Posterior vena cava (tissue), 2 donors: ENCODE measurements around the gene TBC1D22A. TPM values are rescaled to one million over a fixed set of nuclear protein-coding genes. Genes with fewer than 3 reads are reported as not detected.
"Not testable (repeated sequence)": the region's sequence is repeated elsewhere in the genome, so short reads cannot be mapped to it uniquely, and the experiment has no call there.

Experiments
- DNase-seq: peaks from one replicate; pipeline ENCODE4 v3.0.0-alpha.2; 2020; ENCODE audit warnings: low spot score
- intact Hi-C, 2 donors: fragments of 100-400 bp; cut with DNase I; formaldehyde crosslinking; loops; one replicate each; pipeline versions ENCODE4 v1.14.1 to v1.14.2; 2022 to 2023
- total RNA-seq, 2 donors: library from RNA; stranded (reverse); fragmentation: NEBNext Ultra II Directional; extraction: Animal tissue kit (Norgen Biotek cat#: 25700); gene quantifications; one replicate each; pipeline ENCODE4 v1.2.1, GENCODE V29; 2021
- donor health status: DM: yes; HTN: yes; CAD: no.
- donor health status: DM: yes; HTN: yes; CAD: no.

TBC1D22A gene
- total RNA-seq, 2 donors from 2014 or later, result 19.3 to 21.7 TPM

DNA sequence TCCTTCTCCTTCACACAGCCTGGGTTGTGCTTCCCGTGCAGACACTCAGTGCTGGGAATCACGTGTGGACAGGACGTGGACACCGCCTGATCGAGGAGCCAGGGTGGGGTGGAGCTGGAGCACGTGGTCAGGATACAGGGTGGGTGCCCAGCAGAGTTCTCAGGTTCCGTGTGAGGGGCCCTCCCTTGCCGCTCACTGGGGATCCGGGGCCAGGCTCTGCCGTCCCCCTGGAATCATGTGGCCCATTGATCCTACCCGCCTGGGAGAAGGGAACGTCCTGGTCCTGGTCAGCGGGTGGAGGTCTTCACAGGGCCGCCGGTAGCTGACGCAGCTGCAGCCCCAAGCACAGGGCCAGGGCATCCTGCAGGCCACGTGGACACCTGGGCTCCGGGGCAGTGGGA lies 397.7 kb downstream of the TBC1D22A start:
- peak; percentile 51 for DNase-seq
- intact Hi-C loops, result no loop called here

DNA sequence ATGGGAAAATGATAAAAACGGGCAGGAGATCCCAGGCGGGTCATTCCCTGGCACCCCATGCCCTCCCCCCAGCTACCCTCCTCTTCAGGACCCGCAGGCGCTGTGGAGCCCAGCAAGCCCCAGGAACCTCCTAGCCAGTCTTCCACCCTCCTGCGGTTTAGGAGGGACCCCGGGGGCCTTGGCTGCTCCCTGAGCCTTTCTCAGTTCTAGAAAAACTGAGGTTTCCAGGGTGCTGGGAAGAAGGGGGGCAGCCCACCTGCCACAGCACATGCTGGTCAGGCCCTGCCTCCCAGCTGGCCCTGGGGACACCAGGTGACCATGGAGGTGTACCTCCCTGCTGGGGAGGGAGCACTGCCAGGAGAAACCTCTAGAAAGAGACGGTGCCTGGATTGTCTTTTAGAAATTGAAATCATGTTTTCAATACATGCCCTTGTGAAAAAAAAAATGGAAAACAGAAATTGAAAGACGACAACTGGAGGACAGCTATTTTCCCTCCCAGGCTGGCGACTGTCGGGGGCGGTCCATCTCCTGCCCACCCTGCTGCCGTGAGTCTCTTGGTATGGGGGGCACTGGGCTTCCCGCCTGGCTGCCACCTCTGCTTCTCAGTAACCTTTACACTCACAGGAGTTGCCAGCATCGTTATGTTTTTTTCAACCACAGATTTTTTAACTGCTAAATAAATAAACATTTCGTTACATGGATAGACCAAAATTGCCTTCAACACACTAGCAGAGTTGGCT lies 398.5 kb downstream of the TBC1D22A start:
- intact Hi-C loops, result no loop called here
- peak; percentile 64 for DNase-seq

DNA sequence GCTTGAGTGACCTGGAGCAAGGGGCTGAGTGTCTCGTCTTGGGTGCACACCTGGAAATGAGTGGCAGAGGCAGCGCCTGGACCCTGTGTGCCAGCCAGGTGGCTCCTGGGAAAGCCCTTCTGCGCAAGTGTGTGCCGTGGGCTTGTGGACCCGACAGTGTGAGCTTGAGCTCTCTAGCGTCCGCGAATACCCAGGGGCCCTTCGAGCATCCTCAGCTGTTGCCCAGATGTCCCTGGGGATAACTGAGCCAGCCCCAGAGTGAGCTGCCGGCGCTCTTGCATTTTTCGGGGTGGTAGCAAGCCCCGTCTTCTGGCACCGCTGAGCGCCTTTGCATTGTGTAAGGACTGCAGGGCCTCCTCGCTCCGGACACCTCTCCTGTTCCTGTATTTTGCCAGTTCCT lies 399.2 kb downstream of the TBC1D22A start:
- intact Hi-C loops, result no loop called here
- peak; percentile 52 for DNase-seq

DNA sequence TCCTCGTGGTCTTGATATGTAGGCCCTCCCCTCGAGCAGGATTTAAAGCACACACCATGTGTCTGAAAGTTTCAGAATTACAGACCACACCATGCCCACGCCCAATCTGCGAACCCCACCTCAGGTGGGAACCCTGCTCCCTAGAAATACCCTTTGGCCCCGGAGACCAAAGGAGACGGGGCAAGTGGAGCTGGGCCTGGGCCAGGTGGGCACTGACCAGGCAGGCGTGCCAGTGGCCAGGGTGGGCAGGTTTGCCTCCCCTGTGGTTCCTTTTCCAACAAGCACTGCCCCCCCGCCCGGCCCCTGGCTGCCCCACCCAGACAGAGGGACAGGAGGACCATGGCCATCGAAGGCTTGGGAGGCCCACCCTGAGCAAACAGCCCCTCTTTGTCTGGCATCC lies 400.4 kb downstream of the TBC1D22A start:
- intact Hi-C loops, result no loop called here
- peak; percentile 68 for DNase-seq

DNA sequence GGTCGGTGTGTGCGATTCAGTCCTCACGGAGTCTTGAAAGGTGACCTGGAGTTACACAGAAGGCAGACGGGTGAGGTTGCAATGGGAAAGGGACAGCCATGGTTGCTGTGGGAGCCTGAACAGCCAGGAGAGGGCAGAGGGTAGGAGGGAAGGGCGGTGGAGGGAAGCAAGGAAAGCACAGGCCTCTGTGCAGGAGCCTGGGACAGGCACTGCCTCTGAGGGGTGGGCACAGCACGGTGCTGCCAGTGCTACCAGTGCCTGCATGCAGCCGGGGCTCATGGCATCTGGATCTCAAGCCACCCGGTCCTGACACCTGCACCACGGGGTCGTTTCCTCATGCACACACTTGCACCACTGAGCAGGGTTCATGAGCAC lies 401.0 kb downstream of the TBC1D22A start:
- intact Hi-C loops, result no loop called here
- DNase-seq, result peak; percentile 74

DNA sequence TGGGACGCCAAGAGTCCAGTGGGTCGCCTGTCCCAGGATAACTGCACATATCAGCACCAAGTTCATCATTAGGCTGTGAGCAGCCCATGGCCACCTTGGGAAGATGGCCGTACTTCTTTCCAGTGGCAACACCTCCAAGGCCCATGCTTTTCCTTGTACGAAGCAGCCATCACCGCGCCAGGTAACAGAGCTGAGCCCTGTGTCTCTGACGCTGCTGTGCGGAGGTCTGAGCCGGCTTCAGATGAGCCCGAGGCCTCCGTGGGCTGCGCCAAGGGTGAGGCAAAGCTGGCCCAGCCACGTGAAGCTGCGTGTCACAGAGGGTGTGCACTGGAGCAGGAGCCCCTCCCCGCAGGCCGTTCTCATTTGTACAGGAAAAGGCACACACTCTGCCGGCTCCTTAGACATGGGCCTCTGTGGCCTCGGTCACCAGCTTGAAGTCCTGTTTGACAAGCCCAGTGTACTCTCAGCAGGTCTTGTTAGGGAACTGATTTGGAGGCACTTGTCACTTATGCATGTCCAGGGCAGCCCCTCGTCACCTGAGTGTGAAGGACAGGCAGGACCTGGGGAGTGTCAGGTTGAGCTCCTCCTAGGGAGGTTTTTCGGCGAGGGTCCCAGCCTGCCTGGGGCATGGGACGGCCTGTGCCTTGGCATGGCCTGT lies 401.5 kb downstream of the TBC1D22A start:
- peak; percentile 75 for DNase-seq
- intact Hi-C loops, result no loop called here

DNA sequence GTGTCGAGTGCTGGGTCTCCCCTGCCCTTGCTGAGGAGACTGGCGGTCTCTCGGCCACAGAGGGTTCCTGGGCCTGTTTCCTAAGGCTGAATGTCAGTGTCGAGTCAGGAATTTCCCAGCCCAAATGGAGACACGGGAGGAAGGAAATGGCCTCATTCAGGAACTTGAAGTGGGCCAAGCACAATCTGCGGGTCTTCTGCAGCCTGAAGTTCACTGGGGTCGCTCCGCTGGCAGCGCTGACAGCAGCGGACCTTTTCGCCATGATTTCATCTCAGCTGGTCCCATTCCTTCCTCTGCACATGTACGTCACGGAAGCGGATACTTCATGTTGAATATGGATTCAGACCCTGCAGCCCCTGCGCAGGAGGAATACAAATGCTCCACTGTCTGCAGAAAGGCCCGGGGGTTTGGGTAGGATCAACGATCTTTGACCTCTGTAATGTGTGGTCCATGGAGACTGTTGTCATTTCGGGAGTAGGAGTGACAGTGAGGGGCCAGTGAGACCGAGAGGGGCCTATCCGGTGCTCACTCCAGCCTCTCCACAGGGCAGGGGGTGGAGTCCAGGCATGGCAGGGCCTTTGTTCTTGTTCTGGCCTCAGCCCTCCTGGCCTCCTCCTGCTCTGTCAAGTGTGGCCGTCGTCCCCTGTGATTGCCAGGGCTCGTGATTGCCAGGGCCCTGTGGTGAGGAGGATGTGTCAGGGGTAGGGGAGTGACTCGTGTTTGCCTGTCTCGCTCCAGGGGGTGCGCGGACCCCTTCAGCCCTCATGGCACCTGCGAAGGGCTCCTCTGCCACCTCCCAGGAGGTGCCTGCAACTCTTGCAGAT lies 402.3 kb downstream of the TBC1D22A start:
- DNase-seq, result peak; percentile 61
- intact Hi-C loops, result no loop called here

DNA sequence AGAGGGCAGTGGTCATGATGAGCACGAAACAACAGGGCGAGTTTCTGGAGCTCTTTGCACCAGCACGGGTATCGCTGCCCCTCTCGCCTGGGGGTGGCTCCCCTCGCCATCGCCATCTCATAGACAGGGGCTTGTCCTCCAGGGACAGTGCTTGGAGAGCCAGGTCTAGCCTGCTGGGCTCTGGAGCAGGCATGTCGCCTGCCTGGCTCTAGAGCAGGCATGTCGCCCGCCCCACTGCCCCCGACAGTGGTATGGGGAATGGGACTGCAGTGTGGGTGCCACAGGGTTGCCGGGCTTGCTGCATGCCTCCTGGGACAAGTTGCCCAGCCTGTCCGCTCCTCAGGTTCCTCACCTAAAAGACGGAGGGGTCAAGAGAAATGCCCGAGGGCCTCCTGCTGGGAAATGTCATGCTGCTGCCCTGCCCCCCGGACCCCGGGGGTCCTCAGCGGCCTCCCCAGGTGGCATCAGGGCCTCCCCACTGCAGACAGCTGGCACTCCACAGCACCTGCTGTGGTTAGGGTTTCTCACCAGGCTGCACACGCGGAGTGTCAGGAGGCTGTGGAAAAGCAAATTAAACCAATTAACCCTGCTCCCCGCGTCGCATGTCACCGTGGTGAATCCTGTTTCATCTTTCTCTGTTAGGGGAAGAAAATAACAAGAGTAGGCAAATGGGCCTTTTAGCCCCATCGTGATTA lies 403.0 kb downstream of the TBC1D22A start:
- intact Hi-C loops, result no loop called here
- peak; percentile 55 for DNase-seq

DNA sequence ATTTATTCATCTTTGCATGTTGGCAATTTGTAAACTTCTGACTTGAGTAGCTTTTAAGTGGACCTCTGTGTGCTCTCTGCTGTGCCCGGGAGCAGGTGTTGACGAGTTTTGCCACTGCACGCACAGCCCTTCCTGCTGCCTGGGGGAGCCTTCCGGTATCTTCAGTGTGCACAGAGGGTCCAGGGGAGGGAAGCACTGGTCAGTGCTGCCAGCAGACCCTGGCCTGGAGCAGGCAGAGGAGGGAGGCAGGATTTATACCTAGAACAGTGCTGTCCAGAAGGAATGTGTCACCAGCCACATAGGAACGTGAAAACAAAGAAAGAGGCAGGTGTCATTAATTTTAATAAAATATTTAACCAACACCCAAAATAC lies 403.6 kb downstream of the TBC1D22A start:
- DNase-seq, result peak; percentile 8

DNA sequence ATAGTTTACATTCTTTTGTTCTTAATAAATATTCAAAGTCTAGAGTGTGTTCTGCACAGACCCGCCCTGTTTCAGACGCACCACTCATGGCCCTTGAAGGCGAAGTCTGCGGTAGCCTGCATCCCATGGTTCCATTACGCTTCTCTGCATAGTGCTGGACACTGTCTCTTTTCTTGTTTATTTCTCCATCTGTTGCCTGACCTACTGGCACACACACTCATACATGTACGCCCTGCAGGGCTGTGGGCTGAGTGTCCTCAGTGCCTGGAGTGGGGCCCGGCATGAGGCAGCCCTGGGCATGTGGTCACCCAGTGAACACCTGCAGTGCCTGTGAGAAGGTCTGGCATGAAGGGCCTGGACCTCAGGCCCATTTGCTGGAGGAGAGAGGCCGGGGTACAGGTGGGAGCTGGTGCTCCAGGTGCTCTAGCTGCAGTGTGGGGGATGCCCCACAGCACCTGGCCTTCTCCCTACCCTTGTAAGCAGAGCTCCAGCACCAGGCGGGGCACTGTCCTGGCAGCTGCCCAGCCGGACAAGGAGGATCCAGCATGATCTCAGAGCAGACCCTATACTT lies 404.1 kb downstream of the TBC1D22A start:
- DNase-seq, result peak; percentile 70
- intact Hi-C loops, result no loop called here

More for the DNA sequence above, 403.6 kb downstream of the TBC1D22A start:
- intact Hi-C loops, result no loop called here

DNA sequence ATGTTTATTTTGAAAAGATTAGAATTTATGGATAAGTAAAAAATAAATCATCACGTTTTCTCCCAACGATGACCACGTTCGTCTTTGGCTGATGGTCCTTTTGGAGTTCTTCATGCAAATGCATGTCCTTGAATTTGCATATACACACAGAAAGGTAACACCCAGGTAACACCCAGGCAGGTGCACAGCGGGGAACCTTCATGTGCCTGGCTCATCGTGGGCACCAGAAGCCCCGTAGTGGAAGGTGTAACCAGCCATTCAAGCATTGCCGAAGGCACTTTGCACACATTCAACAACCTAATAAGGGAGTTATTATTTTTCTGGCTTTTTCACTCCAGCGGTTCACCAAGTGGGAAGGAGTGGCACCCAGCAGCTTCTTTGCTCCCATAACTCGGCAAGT lies 404.6 kb downstream of the TBC1D22A start:
- peak; percentile 48 for DNase-seq
- intact Hi-C loops, result no loop called here

DNA sequence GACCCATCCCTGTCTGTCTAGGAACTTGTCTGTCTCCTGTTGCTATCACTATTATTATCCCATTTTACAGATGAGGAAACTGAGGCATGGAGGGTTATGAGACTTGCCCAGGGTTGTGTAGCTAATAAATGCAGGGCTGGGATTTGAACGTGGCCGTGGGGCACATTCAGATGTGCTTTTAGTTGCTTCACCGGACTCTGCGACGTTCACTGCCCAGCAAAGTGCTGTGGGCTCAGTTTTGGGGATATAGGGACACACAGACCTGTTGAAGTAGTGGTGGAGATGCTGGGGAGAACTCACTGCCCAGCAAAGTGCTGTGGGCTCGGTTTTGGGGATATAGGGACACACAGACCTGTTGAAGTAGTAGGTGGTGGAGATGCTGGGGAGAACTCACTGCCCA lies 405.5 kb downstream of the TBC1D22A start:
- DNase-seq, result peak; percentile 49
- intact Hi-C loops, result not testable (repeated sequence)

DNA sequence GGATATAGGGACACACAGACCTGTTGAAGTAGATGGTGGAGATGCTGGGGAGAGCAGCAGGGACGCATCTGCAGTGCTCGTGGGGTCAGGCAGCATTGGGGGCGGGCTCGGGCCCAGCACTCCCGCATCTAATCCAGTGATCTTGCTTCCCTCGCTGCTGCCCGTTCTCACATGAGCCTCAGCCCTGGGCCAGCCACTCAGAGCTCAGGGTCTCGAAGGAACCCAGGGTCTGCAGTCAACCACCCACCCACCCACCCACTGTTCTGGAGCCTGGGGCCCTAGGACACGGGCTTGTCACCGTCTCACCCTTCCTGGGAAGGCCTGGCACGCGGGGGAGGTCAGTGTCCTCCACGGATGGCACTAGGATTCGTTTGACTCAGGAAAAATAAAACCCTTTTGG lies 406.0 kb downstream of the TBC1D22A start:
- DNase-seq, result peak; percentile 19
- intact Hi-C loops, result no loop called here

DNA sequence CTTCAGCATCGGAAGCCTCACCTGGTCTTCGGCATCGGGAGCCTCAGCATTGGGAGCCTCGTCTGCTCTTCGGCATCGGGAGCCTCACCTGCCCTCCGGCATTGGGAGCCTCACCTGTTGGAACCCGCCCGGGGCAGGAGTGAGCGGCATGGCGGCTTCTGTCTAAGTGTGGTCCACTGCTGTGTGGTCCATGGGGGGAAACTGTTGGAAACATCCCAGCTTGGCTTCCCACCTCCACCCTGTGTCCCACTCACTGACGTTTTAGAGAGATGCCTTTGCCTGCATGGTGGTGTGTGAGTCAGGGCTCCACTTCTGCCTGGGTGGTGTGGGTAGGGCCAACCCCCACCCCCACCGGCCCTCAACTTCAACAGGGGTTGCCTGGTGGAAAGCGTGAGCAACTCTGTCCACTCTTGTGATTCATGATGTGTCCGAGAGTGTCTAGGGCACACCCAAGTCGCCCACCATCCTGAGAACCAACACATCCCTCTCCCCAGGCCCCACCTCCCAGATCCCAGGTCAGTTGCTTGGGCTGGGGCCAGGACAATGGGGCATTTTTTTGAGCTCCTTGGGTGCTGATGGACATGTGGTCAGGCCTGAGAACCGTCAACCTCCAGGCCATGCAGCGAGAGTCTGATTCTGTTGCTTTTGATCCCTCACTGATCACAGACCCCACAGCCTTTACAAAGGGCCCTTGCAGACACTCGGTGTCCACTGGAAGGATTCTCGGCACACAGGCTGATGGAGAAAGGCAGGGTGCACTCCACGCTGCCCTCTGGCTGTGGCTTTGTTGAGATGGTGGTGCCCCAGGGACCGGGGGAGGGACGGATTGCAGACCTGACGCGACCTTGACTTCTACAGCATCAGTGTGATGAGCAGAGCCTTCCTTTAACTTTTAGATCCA lies 406.7 kb downstream of the TBC1D22A start:
- peak; percentile 52 for DNase-seq
- intact Hi-C loops, result no loop called here

DNA sequence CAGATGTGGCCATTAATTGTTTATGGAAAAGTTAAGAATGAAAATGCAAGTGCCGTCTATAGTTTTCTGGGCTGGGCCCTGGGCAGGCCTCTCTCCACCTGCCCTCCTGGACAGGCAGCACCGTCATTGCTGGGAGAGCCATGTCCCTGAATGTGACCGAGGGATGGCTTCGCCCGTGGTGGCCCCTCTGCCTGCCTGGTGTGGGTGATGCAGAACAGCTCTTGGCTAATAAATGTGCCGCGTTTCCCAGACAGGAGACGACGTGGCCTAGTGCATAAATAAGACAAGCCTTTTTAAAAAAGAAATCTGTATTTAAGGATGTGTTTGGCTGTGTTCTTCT lies 407.3 kb downstream of the TBC1D22A start:
- peak; percentile 66 for DNase-seq
- intact Hi-C loops, result no loop called here

DNA sequence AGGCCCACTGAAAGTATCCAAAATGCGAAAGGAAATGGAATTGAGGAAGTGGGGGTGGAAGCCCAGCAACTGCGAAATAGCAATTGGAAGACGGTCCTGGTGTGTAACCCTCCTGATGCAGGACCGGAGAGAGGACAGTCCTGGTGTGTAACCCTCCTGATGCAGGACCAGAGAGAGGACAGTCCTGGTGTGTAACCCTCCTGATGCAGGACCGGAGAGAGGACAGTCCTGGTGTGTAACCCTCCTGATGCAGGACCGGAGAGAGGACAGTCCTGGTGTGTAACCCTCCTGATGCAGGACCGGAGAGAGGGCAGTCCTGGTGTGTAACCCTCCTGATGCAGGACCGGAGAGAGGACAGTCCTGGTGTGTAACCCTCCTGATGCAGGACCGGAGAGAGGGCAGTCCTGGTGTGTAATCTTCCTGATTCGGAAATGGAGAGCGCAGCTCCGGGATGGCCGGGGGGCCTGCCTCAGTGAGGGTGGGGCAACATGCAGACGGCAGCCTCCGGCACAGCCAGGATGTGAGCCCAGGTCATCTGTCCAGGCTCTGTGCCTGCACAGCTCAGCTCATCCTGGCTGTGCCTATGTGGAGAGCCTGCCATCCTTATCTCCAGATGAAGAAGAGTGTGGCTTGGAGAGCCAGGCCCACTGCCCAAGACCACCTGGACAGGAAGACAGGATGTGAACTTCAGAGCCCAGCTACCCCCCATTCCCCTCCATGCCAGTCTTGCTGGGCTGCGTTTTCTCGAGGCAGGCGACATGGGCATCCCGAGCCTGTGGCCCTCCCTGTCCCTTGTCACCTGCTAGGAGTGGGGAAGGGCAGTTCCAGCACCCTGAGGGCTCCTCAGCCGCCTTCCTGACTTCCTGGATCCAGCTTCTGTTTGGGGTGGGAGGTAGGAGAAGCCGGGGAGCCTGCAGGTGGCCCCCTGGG lies 408.3 kb downstream of the TBC1D22A start:
- DNase-seq, result peak; percentile 44
- intact Hi-C loops, result not testable (repeated sequence)

DNA sequence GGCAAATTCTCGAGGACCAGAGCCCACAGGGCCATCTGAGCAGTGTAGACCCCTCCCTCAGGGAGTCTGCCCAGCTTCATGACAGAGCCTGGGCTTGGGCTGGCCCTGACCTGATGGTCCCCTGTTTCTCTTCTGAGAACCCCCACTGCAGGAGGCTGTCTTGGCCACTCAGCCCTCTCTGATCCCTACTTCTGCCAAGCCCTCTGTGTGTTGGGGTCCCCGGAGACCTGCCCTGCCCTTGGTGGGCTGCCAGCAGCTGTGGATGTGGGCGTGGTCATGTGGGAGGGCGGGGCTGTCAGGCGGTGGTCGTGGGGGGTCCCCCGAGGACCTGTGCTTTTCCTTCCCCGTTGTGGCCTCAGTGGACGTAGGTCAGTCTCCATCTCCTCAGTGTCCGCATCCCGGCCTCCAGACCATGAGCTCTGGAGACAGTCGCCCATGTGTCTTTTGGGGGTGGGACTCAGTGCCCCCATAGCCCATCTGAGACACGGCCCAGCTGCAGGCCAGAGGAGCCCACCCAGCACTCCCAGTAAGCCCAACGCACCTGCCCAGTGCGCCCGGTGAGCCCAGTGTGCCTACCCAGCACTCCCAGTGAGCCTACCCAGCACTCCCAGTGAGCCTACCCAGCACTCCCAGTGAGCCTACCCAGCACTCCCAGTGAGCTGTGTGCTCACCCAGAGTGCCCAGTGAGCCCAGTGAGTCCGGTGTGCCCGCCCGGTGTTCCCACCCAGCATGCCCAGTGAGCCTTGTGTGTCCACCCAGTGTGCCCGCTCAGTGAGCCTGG lies 409.2 kb downstream of the TBC1D22A start:
- intact Hi-C loops, result no loop called here
- DNase-seq, result peak; percentile 68
